Fibroblast of mammary gland (primary cell): Measurements from ENCODE around the gene TSTD2.

Source experiments
- DNase-seq: peaks from one replicate; pipeline ENCODE4 v3.0.0-alpha.2; 2010; ENCODE audit warnings: low read depth
- H3K4me3 ChIP-seq: 2 replicates; pipeline ENCODE4 v1.5.1; 2011; ENCODE audit warnings: low read depth, mild to moderate bottlenecking, low read length, moderate library complexity; ENCODE audit not compliant: control insufficient read depth
- CTCF ChIP-seq: conservative IDR thresholded peaks from 2 replicates; pipeline ENCODE4 v1.5.1; 2011; ENCODE audit warnings: low read depth, low read length, inconsistent platforms; ENCODE audit not compliant: control insufficient read depth, insufficient read depth

The TSTD2 gene

GRCh38 chr9:97658707-97659106, 25.5 kb upstream of the TSTD2 start:
- no peak for TF ChIP-seq CTCF
- no peak overlapping the region for H3K4me3 ChIP-seq
- DNase-seq = no peak

- TF ChIP-seq CTCF = no peak
- H3K4me3 ChIP-seq = no peak overlapping the region
- DNase-seq = no peak
Measured at GRCh38 chr9:97651646-97652045, 18.5 kb upstream of the TSTD2 start.

GRCh38 chr9:97647996-97648395, 14.8 kb upstream of the TSTD2 start:
- DNase-seq = no peak
- no peak for TF ChIP-seq CTCF
- no peak overlapping the region for H3K4me3 ChIP-seq

- no peak for DNase-seq
- H3K4me3 ChIP-seq = no peak overlapping the region
- no peak for TF ChIP-seq CTCF
Measured at GRCh38 chr9:97645720-97646119, 12.6 kb upstream of the TSTD2 start.

GRCh38 chr9:97640325-97640724, 7.2 kb upstream of the TSTD2 start:
- TF ChIP-seq CTCF = no peak
- no peak for DNase-seq
- no peak overlapping the region for H3K4me3 ChIP-seq

- DNase-seq = no peak
- TF ChIP-seq CTCF = peak; percentile 21
- no peak overlapping the region for H3K4me3 ChIP-seq
Measured at GRCh38 chr9:97638666-97639065, 5.5 kb upstream of the TSTD2 start.

GRCh38 chr9:97636903-97637302, 3.7 kb upstream of the TSTD2 start:
- H3K4me3 ChIP-seq = no peak overlapping the region
- no peak for TF ChIP-seq CTCF
- no peak for DNase-seq
